Measurements from ENCODE around the gene TMEM97.
A peak's percentile ranks its signal among the peaks of the same experiment; 100 is the strongest.

Gene TMEM97

GRCh38 chr17:28350271-28350670 lies 31.3 kb downstream of the TMEM97 start:
- H3K9me3 ChIP-seq (ENCODE audit: control insufficient read depth, insufficient read depth, low read length), result no peaks in the 10 kb centered on the region
- H3K9ac ChIP-seq (ENCODE audit: low read depth, low read length), result no peak overlapping the region
- H3K36me3 ChIP-seq (ENCODE audit: insufficient read depth, low read length), result peaks cover 38% of the 10 kb centered on the region
- H3K4me1 ChIP-seq (ENCODE audit: insufficient read depth, low read length), result peaks cover 19% of the 10 kb centered on the region; the same call in 1 of the 2 replicates

DNA sequence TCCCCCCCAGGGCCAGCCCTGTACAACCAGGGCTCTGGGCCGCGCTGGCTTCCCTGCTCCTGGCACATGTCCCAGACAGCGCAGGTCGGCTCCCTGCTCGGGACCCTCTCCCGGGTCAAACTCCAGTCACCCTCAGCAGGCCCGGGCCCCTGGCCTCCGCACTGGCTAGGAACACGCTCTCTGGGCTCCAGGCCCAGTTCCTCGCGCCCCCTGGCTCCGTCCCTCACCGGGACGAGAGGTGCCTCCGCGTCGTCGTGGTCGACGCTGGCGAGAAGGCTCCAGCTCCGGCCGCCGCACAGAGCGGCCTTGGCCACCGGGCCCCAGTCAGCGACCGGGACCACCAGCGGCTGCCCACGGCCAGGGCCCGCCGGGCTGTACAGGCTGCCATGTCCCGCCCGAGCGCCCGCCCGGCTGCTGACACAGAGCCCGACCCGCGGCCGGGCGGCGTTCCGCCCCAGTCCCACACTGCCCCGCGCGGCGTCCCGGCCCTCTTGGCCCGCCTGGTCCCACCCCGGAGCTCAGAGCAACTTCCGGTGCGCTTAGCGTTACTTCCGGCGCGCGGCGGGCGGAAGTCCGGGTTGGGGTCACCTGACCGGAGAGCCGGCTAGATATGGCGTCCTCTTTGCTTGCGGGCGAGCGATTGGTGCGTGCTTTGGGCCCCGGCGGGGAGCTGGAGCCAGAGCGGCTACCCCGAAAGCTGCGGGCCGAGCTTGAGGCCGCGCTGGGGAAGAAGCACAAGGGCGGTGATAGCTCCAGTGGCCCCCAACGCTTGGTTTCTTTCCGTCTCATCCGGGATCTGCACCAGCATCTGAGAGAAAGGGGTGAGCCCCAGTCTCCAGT lies 38.3 kb downstream of the TMEM97 start, which contains the start of gene POLDIP2:
POLDIP2 (minus strand) TSS at position 467 of the 840 bp plus-strand sequence; CDS start at position 388, 79 bp downstream.
- Histone ChIP-seq H3K36me3 (ENCODE audit: insufficient read depth, low read length) (peaks cover 14% of the 10 kb centered on the region), H3K9me3 (ENCODE audit: control insufficient read depth, insufficient read depth, low read length) (no peaks in the 10 kb centered on the region), H3K9ac (ENCODE audit: low read depth, low read length) (peak within 1 kb of the TSS; percentile 98), H3K4me1 (ENCODE audit: insufficient read depth, low read length) (peaks cover 12% of the 10 kb centered on the region)

GRCh38 chr17:28357901-28358197 lies 38.8 kb downstream of the TMEM97 start:
- Histone ChIP-seq H3K36me3 (ENCODE audit: insufficient read depth, low read length) (peaks cover 11% of the 10 kb centered on the region), H3K9me3 (ENCODE audit: control insufficient read depth, insufficient read depth, low read length) (no peaks in the 10 kb centered on the region), H3K4me1 (ENCODE audit: insufficient read depth, low read length) (peaks cover 12% of the 10 kb centered on the region), H3K9ac (ENCODE audit: low read depth, low read length) (peak overlapping the region; percentile 98)

DNA sequence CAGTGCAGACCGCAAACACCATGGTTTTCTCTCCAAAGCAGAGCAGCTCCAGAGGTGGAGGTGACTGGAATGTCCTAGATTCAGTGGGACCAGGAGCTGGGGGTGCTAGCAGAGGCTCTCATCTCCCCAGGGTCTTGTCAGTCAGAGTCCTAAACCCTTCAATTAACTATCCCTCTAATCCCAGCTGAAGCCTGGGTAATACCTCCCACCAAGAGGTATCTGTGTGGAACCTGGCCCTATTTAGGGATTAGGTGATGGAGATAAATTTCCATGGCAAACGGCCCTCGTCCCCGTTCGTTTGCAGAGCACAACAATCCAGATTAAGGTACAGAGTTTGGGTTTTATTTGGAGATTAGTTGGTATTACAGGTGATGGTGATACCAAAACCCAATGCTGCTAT lies 44.2 kb downstream of the TMEM97 start:
- Histone ChIP-seq H3K36me3 (ENCODE audit: insufficient read depth, low read length) (peaks cover 5% of the 10 kb centered on the region; the same call in 1 of the 2 replicates), H3K9ac (ENCODE audit: low read depth, low read length) (no peak overlapping the region), H3K4me1 (ENCODE audit: insufficient read depth, low read length) (peaks cover 4% of the 10 kb centered on the region), H3K9me3 (ENCODE audit: control insufficient read depth, insufficient read depth, low read length) (no peaks in the 10 kb centered on the region)

DNA sequence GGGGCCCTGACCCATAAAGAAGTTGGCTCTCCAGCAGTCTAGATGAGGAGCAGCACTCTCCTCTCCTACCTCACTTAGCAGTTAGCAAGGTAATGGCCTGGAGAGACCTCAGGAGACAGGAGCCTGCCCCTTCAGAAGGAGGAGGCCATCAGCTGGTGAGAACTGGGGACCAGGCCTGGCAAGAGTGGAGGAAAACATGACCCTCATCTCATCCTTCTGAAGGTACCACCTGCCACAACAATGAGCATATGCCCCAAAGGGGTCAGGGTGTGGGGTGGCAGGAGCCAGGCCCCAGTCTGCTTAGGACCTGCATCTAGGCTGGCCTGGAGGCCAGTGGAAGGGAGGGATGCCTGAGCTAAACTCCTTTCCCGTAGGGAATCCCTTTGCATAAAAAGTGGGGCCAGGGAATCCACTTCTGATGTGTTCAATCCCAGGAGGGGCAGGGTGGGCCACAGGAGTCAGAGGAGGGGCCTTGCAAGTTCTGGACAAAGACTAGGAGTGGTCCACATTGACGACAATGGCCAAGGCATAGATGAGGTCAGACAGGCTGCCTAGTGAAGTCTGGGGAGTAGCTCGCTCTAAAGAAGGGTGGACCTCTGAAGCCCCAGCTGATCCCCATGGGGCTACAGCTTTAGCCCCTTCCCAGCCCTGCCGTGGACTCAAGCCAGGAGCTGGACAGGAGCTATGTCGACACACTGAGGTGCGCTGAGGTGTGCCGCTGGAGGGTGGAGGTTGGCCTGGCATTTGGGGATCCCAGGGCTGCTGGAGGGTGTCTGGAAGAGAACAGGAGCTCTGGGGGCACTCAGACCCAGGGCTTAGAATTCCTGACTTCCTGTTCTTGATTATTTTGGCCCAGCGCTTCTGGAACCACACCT lies 45.0 kb downstream of the TMEM97 start:
- no peaks in the 10 kb centered on the region for H3K9me3 ChIP-seq (ENCODE audit: control insufficient read depth, insufficient read depth, low read length)
- no peak overlapping the region for H3K9ac ChIP-seq (ENCODE audit: low read depth, low read length)
- no peaks in the 10 kb centered on the region for H3K4me1 ChIP-seq (ENCODE audit: insufficient read depth, low read length)
- peaks cover 5% of the 10 kb centered on the region; the same call in 1 of the 2 replicates for H3K36me3 ChIP-seq (ENCODE audit: insufficient read depth, low read length)

DNA sequence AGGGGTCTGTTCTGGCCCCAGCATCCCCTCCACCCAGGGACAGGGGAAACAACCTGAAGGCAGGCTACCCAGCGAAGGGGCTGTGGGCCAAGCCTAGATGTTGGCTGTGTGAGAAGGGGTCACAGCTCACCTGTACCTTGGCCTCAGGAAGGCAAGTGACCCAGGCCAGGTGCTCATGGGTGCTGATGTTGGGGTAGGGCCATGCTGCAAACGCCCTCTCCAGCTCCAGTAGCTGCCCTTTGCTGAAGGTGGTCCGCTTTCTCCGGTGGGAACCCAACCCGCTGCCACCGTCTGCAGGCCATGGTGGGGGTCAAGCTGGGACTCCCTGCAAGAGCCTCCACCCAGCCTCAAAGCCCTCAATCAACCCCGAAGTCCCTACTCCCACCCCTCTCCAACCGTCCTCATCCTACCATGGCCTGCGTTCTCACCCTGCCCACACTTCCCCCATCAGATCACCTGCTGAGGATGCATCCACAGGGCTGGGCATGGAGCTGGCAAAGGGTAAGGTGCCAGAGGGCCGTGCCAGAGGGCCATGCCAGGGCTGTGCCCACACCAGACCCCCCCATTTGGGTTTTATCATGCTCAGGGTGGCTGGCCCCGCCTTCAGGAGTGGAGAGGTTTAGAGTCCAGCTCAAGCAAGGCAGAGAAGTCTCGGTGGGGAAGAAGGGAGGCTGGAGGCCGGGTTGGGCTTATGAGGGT lies 45.8 kb downstream of the TMEM97 start, which contains the start of gene SEBOX:
SEBOX (minus strand) TSS at position 535 of the 699 bp plus-strand sequence; CDS start at position 487, 48 bp downstream.
- Histone ChIP-seq H3K9me3 (ENCODE audit: control insufficient read depth, insufficient read depth, low read length) (no peaks in the 10 kb centered on the region), H3K4me1 (ENCODE audit: insufficient read depth, low read length) (peaks cover under 1% of the 10 kb centered on the region; the same call in 1 of the 2 replicates), H3K9ac (ENCODE audit: low read depth, low read length) (no peak within 1 kb of the TSS), H3K36me3 (ENCODE audit: insufficient read depth, low read length) (no peaks in the 10 kb centered on the region; the same call in 1 of the 2 replicates)

- H3K4me1 ChIP-seq (ENCODE audit: insufficient read depth, low read length), result peaks cover 7% of the 10 kb centered on the region
Observed at GRCh38 chr17:28365487-28365886, 46.5 kb downstream of the TMEM97 start.

DNA sequence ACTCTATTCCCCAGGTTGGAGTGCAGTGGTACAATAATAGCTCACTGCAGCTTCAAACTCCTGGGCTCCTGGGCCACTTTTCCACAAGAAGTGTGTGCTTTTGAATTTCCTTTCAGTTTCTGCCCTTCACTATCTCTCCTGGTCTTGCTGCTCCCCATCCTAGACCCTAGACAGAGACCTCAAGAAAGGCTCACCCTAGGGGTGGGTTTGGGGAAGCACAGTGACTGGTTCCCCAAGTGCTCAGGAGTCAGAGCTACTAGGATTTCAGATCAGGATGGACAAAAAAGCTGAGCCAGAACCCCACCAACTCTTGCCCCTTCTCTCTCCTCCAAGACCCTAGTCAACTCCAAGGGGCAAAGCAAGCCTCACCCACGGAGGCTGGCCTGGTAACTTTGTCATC lies 47.6 kb downstream of the TMEM97 start:
- H3K4me1 ChIP-seq (ENCODE audit: insufficient read depth, low read length), result peaks cover 13% of the 10 kb centered on the region
- H3K36me3 ChIP-seq (ENCODE audit: insufficient read depth, low read length), result no peaks in the 10 kb centered on the region; the same call in 1 of the 2 replicates
- H3K9ac ChIP-seq (ENCODE audit: low read depth, low read length), result no peak overlapping the region
- no peaks in the 10 kb centered on the region for H3K9me3 ChIP-seq (ENCODE audit: control insufficient read depth, insufficient read depth, low read length)

More at GRCh38 chr17:28365487-28365886, 46.5 kb downstream of the TMEM97 start:
- H3K9me3 ChIP-seq (ENCODE audit: control insufficient read depth, insufficient read depth, low read length), result no peaks in the 10 kb centered on the region
- H3K9ac ChIP-seq (ENCODE audit: low read depth, low read length), result no peak overlapping the region
- no peaks in the 10 kb centered on the region; the same call in 1 of the 2 replicates for H3K36me3 ChIP-seq (ENCODE audit: insufficient read depth, low read length)

DNA sequence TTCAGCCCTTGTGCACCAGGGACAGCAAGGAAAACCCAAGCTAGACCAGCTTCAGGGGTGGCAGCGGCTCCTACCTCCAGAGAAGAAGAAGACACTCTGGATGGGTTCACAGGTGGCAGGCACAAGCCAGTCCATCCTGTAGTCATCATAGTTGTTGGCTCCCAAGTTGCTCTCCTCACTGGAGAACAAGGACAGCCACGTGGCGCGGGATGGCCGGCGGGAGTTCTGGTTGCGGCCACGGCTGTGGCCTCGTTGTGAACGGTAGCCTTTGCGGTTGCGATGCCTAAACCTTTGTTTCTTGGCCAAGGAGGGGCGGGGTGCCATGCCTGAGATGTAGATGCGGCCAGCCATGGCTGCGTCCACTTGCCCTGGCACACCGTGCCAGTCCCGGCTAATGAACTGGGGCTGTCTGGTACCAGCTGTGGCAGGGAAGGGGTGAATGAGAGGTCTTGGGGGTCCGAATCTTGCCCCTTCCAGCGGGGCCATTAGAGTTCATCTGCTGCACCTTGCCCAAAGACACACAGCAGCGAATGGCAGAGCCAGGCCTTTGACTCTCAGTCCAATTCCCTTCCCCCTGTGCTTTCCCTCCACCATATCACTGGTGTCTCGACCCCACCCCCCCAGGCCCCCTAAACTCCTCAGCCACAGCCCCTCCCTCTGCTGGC lies 48.8 kb downstream of the TMEM97 start:
- peaks cover 13% of the 10 kb centered on the region for H3K4me1 ChIP-seq (ENCODE audit: insufficient read depth, low read length)

DNA sequence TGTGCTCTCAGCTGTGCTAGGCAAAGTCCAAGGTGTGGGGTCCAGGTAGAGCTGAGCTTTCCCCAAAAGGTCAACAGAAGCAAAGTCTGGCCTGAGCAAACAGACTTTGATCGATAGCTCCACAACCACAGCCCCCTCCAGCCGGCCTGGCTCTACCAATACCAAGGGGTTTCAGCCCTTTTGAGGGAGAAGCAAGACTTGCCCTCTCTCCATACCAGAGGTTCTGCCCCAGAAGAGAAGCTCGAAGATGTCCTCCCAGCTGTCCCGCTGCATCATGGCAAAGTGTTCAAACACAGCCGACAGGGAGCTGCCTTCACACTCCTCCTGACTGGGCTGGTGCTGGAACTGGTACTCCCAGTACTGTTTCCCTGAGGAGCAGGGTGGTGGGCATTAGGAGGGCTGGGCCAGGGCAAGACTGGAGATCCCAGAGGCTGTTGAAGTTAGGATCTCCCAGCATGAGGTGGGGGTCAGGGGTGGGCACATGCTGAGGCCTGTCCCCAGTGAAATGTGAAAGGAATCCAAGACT lies 49.4 kb downstream of the TMEM97 start:
- Histone ChIP-seq H3K9me3 (ENCODE audit: control insufficient read depth, insufficient read depth, low read length) (no peaks in the 10 kb centered on the region), H3K9ac (ENCODE audit: low read depth, low read length) (no peak overlapping the region), H3K4me1 (ENCODE audit: insufficient read depth, low read length) (peaks cover 13% of the 10 kb centered on the region), H3K36me3 (ENCODE audit: insufficient read depth, low read length) (no peaks in the 10 kb centered on the region)

More for the DNA sequence above, 48.8 kb downstream of the TMEM97 start:
- H3K9me3 ChIP-seq (ENCODE audit: control insufficient read depth, insufficient read depth, low read length), result no peaks in the 10 kb centered on the region
- no peaks in the 10 kb centered on the region; the same call in 1 of the 2 replicates for H3K36me3 ChIP-seq (ENCODE audit: insufficient read depth, low read length)
- no peak overlapping the region for H3K9ac ChIP-seq (ENCODE audit: low read depth, low read length)

DNA sequence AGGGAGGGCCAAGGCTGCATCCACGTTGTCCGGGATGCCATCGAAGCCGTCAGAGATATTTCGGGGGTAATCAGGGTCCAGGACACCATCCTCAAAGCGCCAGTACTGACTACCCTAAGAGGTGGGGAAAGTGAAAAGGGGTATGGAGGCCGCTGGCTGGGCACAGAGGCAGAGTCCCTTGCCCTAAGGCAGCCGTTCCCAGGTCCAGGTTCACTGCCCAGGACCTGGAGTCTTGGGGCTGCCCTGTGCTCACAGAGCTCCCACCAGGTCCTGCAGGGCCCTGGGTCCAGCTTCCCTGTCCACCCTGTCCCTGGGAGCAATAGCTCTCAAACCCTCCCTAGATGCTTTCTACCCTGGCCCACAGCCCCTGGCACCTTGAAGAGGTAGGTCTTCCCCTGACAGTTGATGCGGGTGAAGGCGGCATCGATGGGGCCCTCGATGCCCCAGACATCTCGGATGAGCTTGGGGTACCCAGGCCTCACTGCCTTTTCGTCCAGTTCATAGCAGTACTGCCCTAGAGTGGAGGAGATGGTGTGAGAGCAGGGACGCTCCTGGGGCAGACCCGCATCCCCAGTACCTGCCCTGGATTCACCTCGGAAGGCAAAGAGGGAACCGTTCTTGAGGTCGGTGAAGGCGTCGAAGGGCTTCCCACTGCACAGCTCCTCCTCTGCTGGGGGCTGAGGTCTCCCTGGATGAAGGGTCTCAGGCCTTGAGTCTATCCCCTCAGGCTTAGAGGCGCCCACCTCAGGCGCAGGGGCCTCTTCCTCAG lies 50.1 kb downstream of the TMEM97 start:
- H3K9ac ChIP-seq (ENCODE audit: low read depth, low read length), result no peak overlapping the region
- peaks cover 13% of the 10 kb centered on the region for H3K4me1 ChIP-seq (ENCODE audit: insufficient read depth, low read length)
- no peaks in the 10 kb centered on the region for H3K36me3 ChIP-seq (ENCODE audit: insufficient read depth, low read length)
- no peaks in the 10 kb centered on the region for H3K9me3 ChIP-seq (ENCODE audit: control insufficient read depth, insufficient read depth, low read length)

DNA sequence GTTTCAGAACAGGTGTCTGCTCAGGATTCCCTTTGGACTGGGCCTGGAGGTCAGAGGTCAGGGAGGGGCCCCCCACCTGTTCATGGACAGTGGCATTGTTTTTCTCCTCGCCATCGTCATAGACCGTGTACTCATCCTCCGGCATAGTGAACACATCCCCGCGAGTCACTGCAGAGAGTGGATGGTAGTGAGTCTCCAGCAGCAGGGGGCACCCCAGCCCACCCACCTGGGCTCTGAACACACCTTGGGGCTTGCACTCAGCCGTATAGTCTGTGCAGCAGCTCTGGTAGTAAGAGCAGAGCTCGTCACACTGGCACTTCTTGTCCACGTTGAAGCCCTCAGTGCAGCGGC lies 50.7 kb downstream of the TMEM97 start:
- H3K9ac ChIP-seq (ENCODE audit: low read depth, low read length), result no peak overlapping the region
- H3K4me1 ChIP-seq (ENCODE audit: insufficient read depth, low read length), result peaks cover 13% of the 10 kb centered on the region
- no peaks in the 10 kb centered on the region for H3K36me3 ChIP-seq (ENCODE audit: insufficient read depth, low read length)
- H3K9me3 ChIP-seq (ENCODE audit: control insufficient read depth, insufficient read depth, low read length), result no peaks in the 10 kb centered on the region
